Osteoblast (primary cell): ENCODE measurements around the gene INHBB. TPM values are rescaled to one million over a fixed set of nuclear protein-coding genes. Genes with fewer than 3 reads are reported as not detected.

Experiments used
- total RNA-seq: library from RNA; depleted of rRNA; stranded (reverse); fragments of >200 nt; gene quantifications from 2 replicates; pipeline ENCODE4 v1.2.3, GENCODE V29; 2012

INHBB gene
- total RNA-seq, 1 donor: under 0.01 TPM

Other genes with a start within 250 kb of the INHBB start
- gene TMEM185B, start 122.7 kb upstream of the INHBB start, total RNA-seq: 42.1 and 46.7 TPM in 2 replicates
- 48.5 and 48.6 TPM in 2 replicates for gene RALB, start 93.3 kb upstream of the INHBB start, total RNA-seq